Muscle of back (tissue), 11 donors: Measurements from ENCODE around the gene ABI3BP. TPM values are rescaled to one million over a fixed set of nuclear protein-coding genes. Genes with fewer than 3 reads are reported as not detected.

Experiments
- DNase-seq, 3 donors: peaks; one replicate each; pipeline versions ENCODE4 v3.0.0 to v3.0.0-alpha.2; 2013
- polyA plus RNA-seq, 10 donors: library from polyadenylated mRNA; unstranded; fragments of 120-200 nt; gene quantifications; one replicate each; pipeline ENCODE4 v1.2.1, GENCODE V29; 2013; ENCODE audit not compliant: insufficient read length in 10 of 10

Gene ABI3BP
- polyA plus RNA-seq, 10 donors, result 214 to 454 (median 382) TPM

GRCh38 chr3:100844063-100844936, 148.9 kb downstream of the ABI3BP start:
- DNase-seq, result no peak

- no peak for DNase-seq
Observed at GRCh38 chr3:100838157-100838556, 155.1 kb downstream of the ABI3BP start.

GRCh38 chr3:100836661-100837060, 156.6 kb downstream of the ABI3BP start:
- no peak for DNase-seq

- DNase-seq, result no peak
Observed at GRCh38 chr3:100834332-100834731, 158.9 kb downstream of the ABI3BP start.

GRCh38 chr3:100833483-100833882, 159.7 kb downstream of the ABI3BP start:
- no peak for DNase-seq

- no peak for DNase-seq
Observed at GRCh38 chr3:100831629-100832028, 161.6 kb downstream of the ABI3BP start.

- DNase-seq, result no peak
Observed at GRCh38 chr3:100830931-100831330, 162.3 kb downstream of the ABI3BP start.

- no peak for DNase-seq
Observed at GRCh38 chr3:100825574-100825973, 167.6 kb downstream of the ABI3BP start.

GRCh38 chr3:100815583-100815982, 177.6 kb downstream of the ABI3BP start:
- DNase-seq, result no peak

GRCh38 chr3:100813828-100814227, 179.4 kb downstream of the ABI3BP start:
- no peak for DNase-seq

- DNase-seq, result no peak
Observed at GRCh38 chr3:100811779-100812507, 181.3 kb downstream of the ABI3BP start.

- DNase-seq, result peak in 1 of 3 donors; percentile 84
Observed at GRCh38 chr3:100810671-100811070, 182.6 kb downstream of the ABI3BP start.

GRCh38 chr3:100804631-100805030, 188.6 kb downstream of the ABI3BP start:
- DNase-seq, result no peak

- DNase-seq, result no peak
Observed at GRCh38 chr3:100803711-100804110, 189.5 kb downstream of the ABI3BP start.

- DNase-seq, result no peak
Observed at GRCh38 chr3:100802126-100802525, 191.1 kb downstream of the ABI3BP start.

- peak; percentile 39 to 75 (median 61) for DNase-seq
Observed at GRCh38 chr3:100798012-100798411, 195.2 kb downstream of the ABI3BP start.

- peak in 1 of 3 donors; percentile 28 for DNase-seq
Observed at GRCh38 chr3:100796556-100796955, 196.7 kb downstream of the ABI3BP start.

- no peak for DNase-seq
Observed at GRCh38 chr3:100789579-100789978, 203.6 kb downstream of the ABI3BP start.

GRCh38 chr3:100783619-100784018, 209.6 kb downstream of the ABI3BP start:
- DNase-seq, result no peak

- peak in 2 of 3 donors; percentile 73 to 88 for DNase-seq
Observed at GRCh38 chr3:100782906-100783305, 210.3 kb downstream of the ABI3BP start.

- peak; percentile 73 to 90 (median 78) for DNase-seq
Observed at GRCh38 chr3:100782348-100782747, 210.9 kb downstream of the ABI3BP start.

GRCh38 chr3:100781301-100781700, 211.9 kb downstream of the ABI3BP start:
- DNase-seq, result no peak

- no peak for DNase-seq
Observed at GRCh38 chr3:100780071-100780622, 213.1 kb downstream of the ABI3BP start.
